Smooth muscle cell (in vitro differentiated cells): ENCODE results near the gene NTM. TPM values are rescaled to one million over a fixed set of nuclear protein-coding genes. Genes with fewer than 3 reads are reported as not detected.

Source experiments
- DNase-seq: peaks from one replicate; lab custom pipeline; 2025; ENCODE audit not compliant: unreplicated experiment; lab: John Stamatoyannopoulos, UW
- H2AFZ ChIP-seq: fragments of 200-600 bp; sonication (generic); 2 replicates; pipeline ENCODE4 v1.6.0; 2016; ENCODE audit warnings: antibody characterized with exemption, low read depth, mild to moderate bottlenecking
- H3F3A ChIP-seq: fragments of 200-600 bp; sonication (generic); 2 replicates; pipeline ENCODE4 v1.6.0; 2017; ENCODE audit warnings: antibody characterized with exemption, low read depth
- H3K27ac ChIP-seq: fragments of 200-600 bp; sonication (generic); 2 replicates; pipeline ENCODE4 v1.5.1; 2016; ENCODE audit warnings: low read depth, mild to moderate bottlenecking
- H3K27me3 ChIP-seq: fragments of 200-600 bp; sonication (generic); 2 replicates; pipeline ENCODE4 v1.6.1; 2016; ENCODE audit warnings: low read depth, mild to moderate bottlenecking
- H3K36me3 ChIP-seq: fragments of 200-600 bp; sonication (generic); 2 replicates; pipeline ENCODE4 v1.5.1; 2016; ENCODE audit warnings: low read depth
- H3K4me1 ChIP-seq: fragments of 200-600 bp; sonication (generic); 2 replicates; pipeline ENCODE4 v1.5.1; 2016; ENCODE audit warnings: low read depth
- H3K4me2 ChIP-seq: fragments of 200-600 bp; sonication (generic); 2 replicates; pipeline ENCODE4 v1.6.0; 2016; ENCODE audit warnings: mild to moderate bottlenecking
- H3K4me3 ChIP-seq: fragments of 200-600 bp; sonication (generic); 2 replicates; pipeline ENCODE4 v1.5.1; 2016; ENCODE audit warnings: mild to moderate bottlenecking
- H3K79me2 ChIP-seq: fragments of 200-600 bp; sonication (generic); 2 replicates; pipeline ENCODE4 v1.6.0; 2016; ENCODE audit warnings: low read depth, mild to moderate bottlenecking
- H3K9ac ChIP-seq: fragments of 200-600 bp; sonication (generic); 2 replicates; pipeline ENCODE4 v1.6.0; 2016; ENCODE audit warnings: low read depth
- H3K9me3 ChIP-seq: fragments of 200-600 bp; sonication (generic); replicated peaks from 2 replicates; pipeline ENCODE4 v1.5.1; 2016; ENCODE audit warnings: low read depth
- H4K20me1 ChIP-seq: fragments of 200-600 bp; sonication (generic); 2 replicates; pipeline ENCODE4 v1.6.0; 2016; ENCODE audit warnings: low read depth
- CTCF ChIP-seq: fragments of 200-600 bp; sonication (generic); IDR thresholded peaks from 2 replicates; pipeline ENCODE4 v1.5.1; 2017; ENCODE audit warnings: borderline replicate concordance, mild to moderate bottlenecking, antibody characterized with exemption; ENCODE audit not compliant: insufficient read depth, poor library complexity, severe bottlenecking
- WGBS: methylation state at CpG from one replicate; pipeline ENCODE4 v1.1.7; 2016; ENCODE audit warnings: low lambda C conversion rate; 5-methylcytosine and 5-hydroxymethylcytosine counted together
- polyA plus RNA-seq: library from polyadenylated mRNA; unstranded; fragments of >200 nt; fragmentation: Nextera tagmentation; extraction: Ambion mirVana; gene quantifications from 2 replicates; pipeline ENCODE4 v1.2.1, GENCODE V29; 2016
- total RNA-seq: library from RNA; depleted of rRNA; stranded (reverse); fragments of >200 nt; gene quantifications from 2 replicates; pipeline ENCODE4 v1.2.3, GENCODE V29; 2014

Gene NTM
- total and polyA plus RNA-seq, 2 experiments from 2014 or later, result 68.9 to 123 TPM

- Histone ChIP-seq H4K20me1 (no peaks in the 10 kb centered on the region), H3K4me1 (peaks cover 6% of the 10 kb centered on the region), H3F3A (no peaks in the 10 kb centered on the region), H3K27me3 (peaks cover 22% of the 10 kb centered on the region), H3K4me3 (no peak overlapping the region), H2AFZ (no peak overlapping the region), H3K9me3 (no peaks in the 10 kb centered on the region), H3K27ac (no peak overlapping the region), H3K4me2 (no peak overlapping the region), H3K79me2 (no peaks in the 10 kb centered on the region), H3K9ac (no peak overlapping the region), H3K36me3 (no peaks in the 10 kb centered on the region)
- 54% methylated on average over 6 of the region's 7 CpGs for WGBS
- no peak for DNase-seq
- TF ChIP-seq CTCF, result no peak
Measured at GRCh38 chr11:131851964-131852755, 481.7 kb downstream of the NTM start.

GRCh38 chr11:131852757-131853156, 482.3 kb downstream of the NTM start:
- TF ChIP-seq CTCF, result no peak
- Histone ChIP-seq H4K20me1 (no peaks in the 10 kb centered on the region), H2AFZ (no peak overlapping the region), H3K79me2 (no peaks in the 10 kb centered on the region), H3K36me3 (no peaks in the 10 kb centered on the region), H3K4me3 (no peak overlapping the region), H3K27me3 (peaks cover 22% of the 10 kb centered on the region), H3K9me3 (no peaks in the 10 kb centered on the region), H3K27ac (no peak overlapping the region), H3K9ac (no peak overlapping the region), H3K4me1 (peaks cover 6% of the 10 kb centered on the region), H3F3A (no peaks in the 10 kb centered on the region), H3K4me2 (no peak overlapping the region)
- DNase-seq, result no peak
- WGBS, result 92% methylated on average over 3 of the region's 3 CpGs

- Histone ChIP-seq H3K36me3 (no peaks in the 10 kb centered on the region), H3K4me1 (peaks cover 6% of the 10 kb centered on the region), H3K9ac (no peak overlapping the region), H2AFZ (no peak overlapping the region), H3K4me3 (no peak overlapping the region), H3K9me3 (no peaks in the 10 kb centered on the region), H3K4me2 (no peak overlapping the region), H3K79me2 (no peaks in the 10 kb centered on the region), H3F3A (peaks cover 4% of the 10 kb centered on the region), H3K27ac (no peak overlapping the region), H3K27me3 (peaks cover 22% of the 10 kb centered on the region), H4K20me1 (no peaks in the 10 kb centered on the region)
- DNase-seq, result no peak
- no peak for TF ChIP-seq CTCF
- WGBS, result 93% methylated on average over 4 of the region's 4 CpGs
Measured at GRCh38 chr11:131854391-131854790, 484.0 kb downstream of the NTM start.

GRCh38 chr11:131855320-131855719, 484.9 kb downstream of the NTM start:
- no peaks in the 10 kb centered on the region for H3K36me3 ChIP-seq
- H4K20me1 ChIP-seq, result no peaks in the 10 kb centered on the region
- H3K9me3 ChIP-seq, result no peaks in the 10 kb centered on the region
- no peak overlapping the region for H3K4me2 ChIP-seq
- H3K9ac ChIP-seq, result no peak overlapping the region
- H3K4me3 ChIP-seq, result no peak overlapping the region
- H3F3A ChIP-seq, result peaks cover 4% of the 10 kb centered on the region
- no peak overlapping the region for H3K27ac ChIP-seq
- peaks cover 6% of the 10 kb centered on the region for H3K4me1 ChIP-seq
- H3K79me2 ChIP-seq, result no peaks in the 10 kb centered on the region
- H3K27me3 ChIP-seq, result peaks cover 22% of the 10 kb centered on the region
- no peak for TF ChIP-seq CTCF
- no peak for DNase-seq
- H2AFZ ChIP-seq, result no peak overlapping the region
